Mucosa of descending colon (tissue), 3 donors: Measurements from ENCODE around the gene FAM13B. TPM values are rescaled to one million over a fixed set of nuclear protein-coding genes. Genes with fewer than 3 reads are reported as not detected.
A peak's percentile ranks its signal among the peaks of the same experiment; 100 is the strongest.

ENCODE experiments used
- ATAC-seq: fragments of 200-7000 bp; cut with Tn5 transposase; one replicate; pipeline ENCODE4 v1.9.1; 2020; ENCODE audit warnings: mild to moderate bottlenecking, moderate library complexity
- DNase-seq, 3 donors: peaks; one replicate each; pipeline ENCODE4 v3.0.0-alpha.2; 2020
- H3K36me3 ChIP-seq: fragments of 200-600 bp; one replicate; pipeline ENCODE4 v1.8.0; 2021; ENCODE audit warnings: low read depth, mild to moderate bottlenecking
- H3K4me1 ChIP-seq: fragments of 200-600 bp; one replicate; pipeline ENCODE4 v1.8.0; 2021; ENCODE audit warnings: low read depth, mild to moderate bottlenecking
- H3K4me3 ChIP-seq: fragments of 200-600 bp; one replicate; pipeline ENCODE4 v1.8.0; 2021; ENCODE audit warnings: mild to moderate bottlenecking
- H3K9me3 ChIP-seq: fragments of 200-600 bp; one replicate; pipeline ENCODE4 v1.8.0; 2021; ENCODE audit warnings: mild to moderate bottlenecking
- intact Hi-C, 2 donors: fragments of 100-400 bp; cut with DNase I in 1 of 2; cut with micrococcal nuclease in 1 of 2; formaldehyde crosslinking; loops; one replicate each; pipeline versions ENCODE4 v1.11.0 to v1.11.1; 2022; cut with DNase I, micrococcal nuclease
- total RNA-seq, 3 donors: library from RNA; stranded (reverse); fragmentation: NEBNext Ultra II Directional in 2 of 3; extraction: Animal tissue kit (Norgen Biotek cat#: 25700) in 2 of 3; gene quantifications; one replicate each; pipeline versions ENCODE4 v1.2.1 to v1.2.4, GENCODE V29; 2021 to 2023
- TF ChIP-seq, protein P1 (sequence below): fragments of 200-600 bp; IDR thresholded peaks from one replicate; pipeline ENCODE4 v1.8.0; 2022; ENCODE audit warnings: antibody characterized with exemption, mild to moderate bottlenecking
- donor health status: DM: no; HTN: no; CAD: no; lungs with moderate emphysema.
- donor health status: DM: no; HTN: no; CAD: no.
- donor health status: DM: no; HTN: yes; CAD: no.

Gene FAM13B
- total RNA-seq, 3 donors from 2014 or later, result 25.5 to 58.4 (median 25.8) TPM

DNA sequence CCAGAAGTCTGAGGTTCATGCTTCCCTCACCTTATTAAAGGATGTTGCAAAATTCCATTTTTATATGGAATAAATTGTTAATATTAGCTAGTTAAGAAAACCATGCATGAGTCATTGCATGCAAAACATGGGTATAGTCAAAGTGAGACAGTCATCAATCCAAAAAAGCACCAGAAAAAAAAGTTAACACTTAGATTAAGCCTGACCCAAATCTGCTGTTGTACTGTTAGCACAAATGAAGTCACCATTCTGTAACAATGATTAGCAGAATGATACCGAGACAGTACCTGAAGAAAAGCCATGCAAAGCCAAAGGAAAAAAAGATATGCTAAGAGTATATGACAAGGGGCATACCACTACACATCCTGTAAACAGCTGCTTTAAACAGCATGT lies 94.1 kb downstream of the FAM13B start:
- TF ChIP-seq, protein P1, sequence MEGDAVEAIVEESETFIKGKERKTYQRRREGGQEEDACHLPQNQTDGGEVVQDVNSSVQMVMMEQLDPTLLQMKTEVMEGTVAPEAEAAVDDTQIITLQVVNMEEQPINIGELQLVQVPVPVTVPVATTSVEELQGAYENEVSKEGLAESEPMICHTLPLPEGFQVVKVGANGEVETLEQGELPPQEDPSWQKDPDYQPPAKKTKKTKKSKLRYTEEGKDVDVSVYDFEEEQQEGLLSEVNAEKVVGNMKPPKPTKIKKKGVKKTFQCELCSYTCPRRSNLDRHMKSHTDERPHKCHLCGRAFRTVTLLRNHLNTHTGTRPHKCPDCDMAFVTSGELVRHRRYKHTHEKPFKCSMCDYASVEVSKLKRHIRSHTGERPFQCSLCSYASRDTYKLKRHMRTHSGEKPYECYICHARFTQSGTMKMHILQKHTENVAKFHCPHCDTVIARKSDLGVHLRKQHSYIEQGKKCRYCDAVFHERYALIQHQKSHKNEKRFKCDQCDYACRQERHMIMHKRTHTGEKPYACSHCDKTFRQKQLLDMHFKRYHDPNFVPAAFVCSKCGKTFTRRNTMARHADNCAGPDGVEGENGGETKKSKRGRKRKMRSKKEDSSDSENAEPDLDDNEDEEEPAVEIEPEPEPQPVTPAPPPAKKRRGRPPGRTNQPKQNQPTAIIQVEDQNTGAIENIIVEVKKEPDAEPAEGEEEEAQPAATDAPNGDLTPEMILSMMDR, result no peak
- Histone ChIP-seq H3K36me3 (peaks cover 7% of the 10 kb centered on the region), H3K4me1 (no peaks in the 10 kb centered on the region), H3K4me3 (no peak overlapping the region), H3K9me3 (no peaks in the 10 kb centered on the region)
- DNase-seq (no peak), ATAC-seq (no peak)
- intact Hi-C loops, result no loop called here

DNA sequence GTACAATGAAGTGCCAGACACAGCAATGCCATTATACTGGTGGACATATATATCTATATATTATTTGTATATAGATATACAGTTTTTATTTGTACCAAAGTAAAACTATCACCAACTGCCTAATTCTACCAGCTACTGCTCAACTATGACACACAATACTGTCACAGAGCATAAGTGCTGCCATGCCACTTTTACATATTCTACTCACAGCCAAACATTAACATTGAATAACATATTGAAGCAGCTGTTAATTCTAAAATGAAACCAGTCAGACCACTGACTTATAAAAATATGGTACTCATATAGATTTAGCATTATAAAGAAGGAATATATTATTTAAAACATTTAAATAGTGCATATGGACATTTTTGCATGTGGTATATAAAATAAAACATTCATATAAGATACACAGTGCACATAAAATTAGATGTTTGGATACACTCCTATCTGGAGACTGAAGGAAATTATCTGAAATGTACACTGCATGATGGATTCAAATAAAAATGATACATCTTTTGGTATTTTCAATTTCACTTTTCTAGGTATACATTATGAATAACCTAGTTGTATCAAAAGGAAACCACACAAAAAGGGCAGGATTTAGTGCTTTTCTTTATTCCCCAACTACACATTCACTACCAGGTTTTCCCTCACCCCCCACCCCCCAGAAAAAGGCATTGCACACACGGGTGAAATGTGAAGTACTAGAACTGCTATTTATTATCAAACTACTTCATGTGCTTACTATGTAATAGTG lies 94.7 kb downstream of the FAM13B start:
- peaks cover 2% of the 10 kb centered on the region for H3K4me1 ChIP-seq
- DNase-seq, result no peak
- ATAC-seq, result no peak
- peaks cover 4% of the 10 kb centered on the region for H3K36me3 ChIP-seq
- no peaks in the 10 kb centered on the region for H3K9me3 ChIP-seq
- no peak overlapping the region for H3K4me3 ChIP-seq
- intact Hi-C loops, result no loop called here
- TF ChIP-seq, protein P1, result no peak

DNA sequence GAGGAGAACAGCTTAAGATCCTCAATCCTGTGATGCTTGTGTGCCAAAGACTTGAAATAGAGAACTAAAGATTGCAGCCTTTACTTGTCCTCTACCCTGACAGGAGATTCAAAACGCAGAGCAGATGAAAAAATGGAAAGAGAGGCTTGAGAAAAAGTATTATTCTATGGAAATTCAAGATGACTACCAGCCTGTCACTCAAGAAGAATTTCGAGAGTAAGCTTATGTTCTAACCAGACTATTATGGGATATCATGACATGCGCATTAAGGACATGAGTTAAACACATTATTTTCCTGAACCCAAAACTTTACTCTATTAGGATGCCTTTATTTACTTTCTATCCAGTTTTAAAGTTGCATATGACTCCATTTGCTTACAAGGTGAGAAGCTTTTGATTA lies 97.2 kb downstream of the FAM13B start:
- intact Hi-C loops, result no loop called here
- Histone ChIP-seq H3K4me1 (peaks cover 3% of the 10 kb centered on the region), H3K36me3 (no peaks in the 10 kb centered on the region), H3K4me3 (no peak overlapping the region), H3K9me3 (no peaks in the 10 kb centered on the region)
- TF ChIP-seq, protein P1, result no peak
- DNase-seq, result no peak
- no peak for ATAC-seq

DNA sequence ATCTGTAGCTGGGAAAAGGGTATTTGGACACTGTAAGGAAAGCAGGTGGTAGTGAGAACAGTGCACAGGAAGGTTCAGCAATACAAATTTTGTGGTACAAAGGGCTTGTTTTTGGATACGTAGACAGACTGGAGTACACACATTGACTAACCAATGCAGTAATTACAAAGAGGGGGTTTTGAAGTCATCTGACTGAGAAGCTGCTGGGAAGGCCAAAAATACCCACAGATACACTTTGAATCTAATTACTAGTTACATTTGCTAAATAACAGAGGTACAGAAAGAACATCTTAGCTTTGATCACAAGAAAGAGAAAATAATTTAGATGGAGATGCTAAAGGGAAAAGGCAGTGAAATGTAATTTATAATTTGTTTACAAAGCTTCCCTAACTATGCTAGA lies 97.7 kb downstream of the FAM13B start:
- Histone ChIP-seq H3K9me3 (no peaks in the 10 kb centered on the region), H3K4me1 (peaks cover 3% of the 10 kb centered on the region), H3K4me3 (no peak overlapping the region), H3K36me3 (no peaks in the 10 kb centered on the region)
- TF ChIP-seq, protein P1, result no peak
- no peak for ATAC-seq
- intact Hi-C loops, result no loop called here
- DNase-seq, result no peak

DNA sequence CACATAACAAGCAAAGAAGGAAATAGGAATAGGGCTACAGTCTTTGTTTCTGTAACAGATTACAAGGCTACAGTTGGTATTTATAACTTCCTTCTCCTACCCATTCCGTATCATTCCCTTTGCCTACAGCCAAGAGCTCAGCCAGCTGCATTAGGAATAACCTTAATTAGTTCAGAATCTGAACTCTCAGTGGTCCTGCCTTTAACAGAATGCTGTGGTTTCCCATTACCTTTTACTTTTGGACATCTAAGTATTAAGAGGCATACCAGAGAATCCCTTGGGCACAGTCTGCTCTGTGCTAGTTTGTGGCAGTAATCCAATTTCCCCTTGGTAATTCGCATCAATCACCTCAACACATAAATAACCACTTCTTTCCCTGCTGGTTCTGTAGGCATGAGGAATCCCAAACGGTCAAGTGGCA lies 99.4 kb downstream of the FAM13B start:
- ATAC-seq (peak; percentile 91), DNase-seq (no peak)
- H3K4me3 ChIP-seq, result no peak overlapping the region
- intact Hi-C loops, result no loop called here
- TF ChIP-seq, protein P1, result no peak
- no peaks in the 10 kb centered on the region for H3K36me3 ChIP-seq
- peaks cover 3% of the 10 kb centered on the region for H3K4me1 ChIP-seq
- no peaks in the 10 kb centered on the region for H3K9me3 ChIP-seq
